ENCODE results near the gene TOPAZ1.

TOPAZ1 gene

DNA sequence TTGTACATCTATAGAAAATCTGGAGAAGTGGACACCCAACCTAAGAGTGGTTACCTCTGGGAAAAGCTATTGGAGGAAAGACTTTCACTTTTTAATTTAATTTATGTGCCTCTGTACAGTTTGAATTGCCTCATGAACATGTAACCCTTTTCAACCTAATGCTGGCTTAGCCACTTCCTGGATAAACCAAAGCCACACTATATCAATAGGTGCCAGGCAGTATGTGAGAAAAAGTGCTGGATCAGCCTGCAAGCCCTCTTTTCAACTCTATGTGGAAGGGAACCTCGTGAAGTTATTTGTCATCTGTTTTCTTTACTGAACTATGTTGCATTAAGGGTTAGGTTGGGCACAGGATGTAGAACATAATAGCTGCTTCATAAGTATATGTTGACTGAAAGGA is 9.3 kb upstream of the TOPAZ1 start:
- no peak for DNase-seq (ENCODE audit: low read depth in 1 of 2, low spot score in 1 of 2)
- TF ChIP-seq JUND (IDR thresholded peaks at IDR 0.05; ENCODE audit: low read depth): no peak
- in situ Hi-C loops (cut with HindIII; ENCODE audit: low pct_unique_long_range_greater_than_20kb, low sequenced_read_pairs): no loop called here

DNA sequence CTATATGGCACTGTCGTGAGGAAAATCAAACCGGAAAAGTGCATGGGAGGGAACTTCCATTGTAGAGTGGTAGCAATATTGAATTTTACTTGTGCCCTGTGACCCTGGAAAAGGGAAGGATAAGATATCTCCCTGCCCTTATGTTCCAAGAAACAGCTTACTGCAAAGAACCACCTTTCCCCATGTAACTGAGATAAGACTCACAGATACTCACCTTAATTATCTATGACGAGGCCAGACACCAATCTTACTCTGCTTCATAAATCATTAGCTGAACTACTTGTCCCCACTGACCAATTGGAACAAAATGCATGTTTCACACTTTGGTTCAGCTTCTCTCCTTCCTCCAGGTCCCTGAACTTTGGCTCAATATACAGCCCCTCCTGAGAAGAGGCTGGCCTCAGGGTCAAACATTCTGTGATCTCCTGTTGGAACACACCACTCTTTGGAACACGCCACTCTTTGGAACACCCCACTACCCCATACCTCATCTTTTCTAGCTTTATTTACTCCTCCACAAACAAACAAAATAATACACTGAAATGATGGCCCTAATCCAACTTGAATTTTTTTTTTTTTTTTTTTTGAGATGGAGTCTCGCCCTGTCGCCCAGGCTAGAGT is 6.9 kb upstream of the TOPAZ1 start:
- no peak for TF ChIP-seq JUND (IDR thresholded peaks at IDR 0.05; ENCODE audit: low read depth)
- in situ Hi-C loops (cut with HindIII; ENCODE audit: low pct_unique_long_range_greater_than_20kb, low sequenced_read_pairs): no loop called here
- DNase-seq (ENCODE audit: low read depth in 1 of 2, low spot score in 1 of 2): no peak

DNA sequence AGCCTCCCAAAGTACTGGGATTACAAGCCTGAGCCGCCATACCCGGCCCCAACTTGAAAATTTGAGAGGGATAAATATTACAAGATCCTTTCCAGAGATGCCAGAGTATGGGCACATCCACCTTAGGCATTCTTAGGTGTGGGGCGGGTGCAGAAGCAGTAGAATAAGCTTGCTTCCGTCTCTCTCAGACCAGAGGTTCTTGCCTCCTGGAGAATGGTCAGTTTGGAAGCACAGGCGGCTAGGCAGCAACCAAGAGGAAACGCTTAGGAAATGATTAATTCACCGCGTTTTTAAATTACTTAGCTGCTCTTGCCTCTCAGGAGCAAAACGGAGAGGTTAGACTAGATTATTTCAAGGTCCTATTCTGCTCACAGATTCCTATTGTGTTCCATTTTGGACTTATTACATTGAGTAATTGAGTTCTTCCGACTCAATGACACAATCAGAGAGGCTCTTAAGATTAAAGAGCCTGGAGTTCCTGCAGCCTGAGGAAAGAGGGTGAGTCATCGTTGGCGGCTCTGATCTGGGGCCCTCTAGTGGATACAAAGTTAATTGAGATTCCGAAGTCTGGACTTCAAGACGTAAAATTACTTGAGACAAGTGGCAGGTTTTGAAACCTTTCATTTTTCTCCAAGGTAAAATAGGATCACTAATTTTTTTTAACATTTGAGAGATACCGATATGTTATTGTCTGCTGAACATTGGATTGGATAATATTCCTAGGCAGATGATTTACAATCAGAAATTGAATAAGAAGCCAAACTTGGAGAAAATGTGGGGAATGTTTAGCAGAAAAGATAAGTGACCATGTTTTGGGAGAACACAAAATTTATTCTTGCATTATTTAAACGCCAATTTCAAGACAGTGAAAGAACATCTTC is 5.8 kb upstream of the TOPAZ1 start:
- peak; percentile 97 for TF ChIP-seq JUND (IDR thresholded peaks at IDR 0.05; ENCODE audit: low read depth)
- DNase-seq (ENCODE audit: low read depth in 1 of 2, low spot score in 1 of 2): peak; percentile 77 to 85
- in situ Hi-C loops (cut with HindIII; ENCODE audit: low pct_unique_long_range_greater_than_20kb, low sequenced_read_pairs): no loop called here

DNA sequence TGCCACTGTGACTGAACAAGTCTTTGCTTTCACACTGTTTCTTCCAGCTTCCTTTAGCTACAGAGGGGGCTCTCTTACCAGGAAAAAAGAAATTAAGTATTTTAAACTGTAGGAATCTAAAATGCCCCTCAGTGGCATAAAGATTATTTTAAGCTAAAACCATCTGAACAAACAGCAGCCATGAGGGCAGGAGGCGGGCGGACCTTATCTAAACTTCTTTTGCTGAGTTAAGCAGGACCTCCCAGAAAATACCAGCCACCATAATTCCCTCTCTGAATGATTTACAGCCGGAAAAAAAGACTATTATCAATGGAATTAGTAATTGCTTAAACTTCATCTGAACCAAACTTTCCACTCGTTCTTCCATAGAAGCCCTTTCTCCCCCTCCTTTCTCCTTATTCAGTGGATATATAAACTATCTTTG is 5.2 kb upstream of the TOPAZ1 start:
- TF ChIP-seq JUND (IDR thresholded peaks at IDR 0.05; ENCODE audit: low read depth): no peak
- in situ Hi-C loops (cut with HindIII; ENCODE audit: low pct_unique_long_range_greater_than_20kb, low sequenced_read_pairs): no loop called here
- no peak for DNase-seq (ENCODE audit: low read depth in 1 of 2, low spot score in 1 of 2)

DNA sequence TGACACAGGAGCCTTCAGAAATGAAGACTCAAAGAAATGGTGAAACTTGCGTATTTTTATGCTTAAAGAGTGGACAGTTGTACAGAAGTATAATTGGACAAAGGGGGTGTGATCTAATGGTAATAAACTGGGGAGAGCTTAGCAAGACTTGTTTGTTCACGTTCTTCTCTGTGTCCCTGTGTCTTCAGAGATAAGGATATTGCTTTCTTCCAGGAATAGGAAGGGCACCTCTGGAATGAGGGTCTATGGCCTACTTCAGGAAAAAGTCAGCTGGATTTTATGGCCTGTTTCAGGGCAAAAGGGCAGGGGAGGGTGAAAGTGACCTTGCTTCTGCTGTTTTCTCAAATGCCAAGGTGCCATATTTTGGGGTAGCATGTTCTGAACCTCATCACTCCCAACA is 4.5 kb upstream of the TOPAZ1 start:
- no peak for TF ChIP-seq JUND (IDR thresholded peaks at IDR 0.05; ENCODE audit: low read depth)
- in situ Hi-C loops (cut with HindIII; ENCODE audit: low pct_unique_long_range_greater_than_20kb, low sequenced_read_pairs): no loop called here
- no peak for DNase-seq (ENCODE audit: low read depth in 1 of 2, low spot score in 1 of 2)

DNA sequence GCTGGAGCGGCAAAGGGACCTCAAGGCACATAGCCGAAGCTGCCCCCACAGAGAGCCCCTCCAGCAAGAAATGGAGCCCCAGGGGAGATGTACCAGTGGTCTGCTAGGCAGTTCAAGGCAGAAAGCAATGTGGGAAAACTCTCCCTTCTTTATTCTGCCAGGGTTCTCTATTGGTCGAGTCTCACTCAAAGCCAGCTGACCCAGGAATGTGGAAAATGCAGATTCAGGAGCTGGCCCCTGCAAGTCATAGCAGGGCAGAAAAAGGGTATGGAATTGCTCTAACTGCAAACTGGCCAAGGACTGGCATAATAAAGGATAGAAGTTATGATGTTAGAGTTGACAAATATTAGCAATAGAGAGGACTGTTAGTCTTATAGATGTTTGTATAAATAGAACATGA is 4.0 kb upstream of the TOPAZ1 start:
- DNase-seq (ENCODE audit: low read depth in 1 of 2, low spot score in 1 of 2): no peak
- in situ Hi-C loops (cut with HindIII; ENCODE audit: low pct_unique_long_range_greater_than_20kb, low sequenced_read_pairs): no loop called here
- no peak for TF ChIP-seq JUND (IDR thresholded peaks at IDR 0.05; ENCODE audit: low read depth)

DNA sequence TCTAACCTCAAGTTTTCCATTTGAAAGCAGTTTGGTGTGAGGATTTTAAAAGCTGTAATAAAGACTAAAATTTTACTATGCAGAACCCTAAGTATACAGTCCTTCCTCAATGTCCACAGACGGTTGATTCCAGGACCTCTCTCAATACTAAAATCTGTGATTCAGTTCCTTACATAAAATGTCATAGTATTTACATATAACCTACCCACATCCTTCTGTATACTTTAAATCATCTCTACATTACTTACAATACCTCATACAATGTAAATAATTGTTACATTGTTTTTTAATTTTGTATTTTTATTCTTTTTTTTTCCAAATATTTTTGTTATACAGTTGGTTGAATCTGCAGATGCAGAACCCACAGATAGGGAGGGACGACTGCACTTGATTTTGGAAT is 2.8 kb upstream of the TOPAZ1 start:
- no peak for TF ChIP-seq JUND (IDR thresholded peaks at IDR 0.05; ENCODE audit: low read depth)
- in situ Hi-C loops (cut with HindIII; ENCODE audit: low pct_unique_long_range_greater_than_20kb, low sequenced_read_pairs): no loop called here
- DNase-seq (ENCODE audit: low read depth in 1 of 2, low spot score in 1 of 2): no peak

DNA sequence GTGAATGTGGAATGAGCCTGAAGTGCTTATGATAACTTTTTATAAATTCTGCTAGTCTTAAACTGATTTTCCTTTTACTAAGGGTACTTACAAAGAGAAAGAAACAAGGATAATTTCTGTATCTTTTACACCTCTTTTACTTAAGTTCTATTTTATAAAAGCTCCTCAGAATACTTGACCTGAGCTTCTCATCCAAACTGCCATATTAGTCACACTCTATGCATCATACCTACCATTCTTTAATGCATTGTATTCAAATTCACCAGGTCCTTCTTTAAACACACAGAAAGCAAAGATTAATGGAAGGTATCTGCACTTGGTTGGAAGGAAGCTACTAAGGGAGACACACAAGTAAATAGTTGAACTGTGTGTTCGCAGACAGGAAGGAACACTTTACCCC is 1.6 kb upstream of the TOPAZ1 start:
- DNase-seq (ENCODE audit: low read depth in 1 of 2, low spot score in 1 of 2): no peak
- TF ChIP-seq JUND (IDR thresholded peaks at IDR 0.05; ENCODE audit: low read depth): no peak
- in situ Hi-C loops (cut with HindIII; ENCODE audit: low pct_unique_long_range_greater_than_20kb, low sequenced_read_pairs): no loop called here

DNA sequence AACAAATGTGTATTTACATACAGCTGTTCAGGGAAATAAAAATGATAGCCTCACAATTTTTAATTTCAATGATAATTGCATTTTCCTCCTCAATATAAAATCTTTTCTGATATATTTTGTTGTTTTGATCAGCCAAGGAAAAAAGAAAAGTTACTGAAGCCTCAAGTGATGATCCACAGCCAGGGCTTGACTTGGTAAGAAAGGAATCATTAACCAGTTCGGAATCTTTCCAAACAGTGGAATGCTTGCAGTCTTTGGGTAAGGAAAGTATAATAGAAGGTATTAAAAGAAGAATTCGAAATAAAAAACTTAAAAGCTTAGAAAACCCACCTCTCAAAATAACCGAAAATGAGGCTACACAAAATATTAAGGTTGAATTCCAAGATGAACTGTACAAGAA is 1.0 kb downstream of the TOPAZ1 start:
- no peak for TF ChIP-seq JUND (IDR thresholded peaks at IDR 0.05; ENCODE audit: low read depth)
- no peak for DNase-seq (ENCODE audit: low read depth in 1 of 2, low spot score in 1 of 2)
- in situ Hi-C loops (cut with HindIII; ENCODE audit: low pct_unique_long_range_greater_than_20kb, low sequenced_read_pairs): no loop called here

DNA sequence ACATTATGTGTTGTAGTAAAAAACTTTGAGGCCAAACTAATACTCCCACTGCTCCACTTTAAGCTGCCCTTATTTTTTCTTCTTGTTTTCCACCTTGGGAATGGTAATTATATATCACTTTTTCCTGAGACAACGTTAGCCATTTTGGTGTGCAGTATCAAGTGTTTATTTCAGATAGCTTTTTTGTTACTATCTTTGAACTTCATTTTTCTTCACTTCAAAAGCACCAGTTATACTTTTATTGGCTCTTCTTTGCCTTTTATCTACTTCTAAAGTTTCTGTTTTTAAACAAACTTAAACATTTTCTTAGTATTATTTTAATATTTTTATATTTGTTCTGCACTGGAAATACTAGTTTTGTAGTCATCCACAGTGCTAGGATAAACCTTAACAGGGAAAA is 6.5 kb downstream of the TOPAZ1 start:
- DNase-seq (ENCODE audit: low read depth in 1 of 2, low spot score in 1 of 2): no peak
- no peak for TF ChIP-seq JUND (IDR thresholded peaks at IDR 0.05; ENCODE audit: low read depth)
- in situ Hi-C loops (cut with HindIII; ENCODE audit: low pct_unique_long_range_greater_than_20kb, low sequenced_read_pairs): no loop called here

DNA sequence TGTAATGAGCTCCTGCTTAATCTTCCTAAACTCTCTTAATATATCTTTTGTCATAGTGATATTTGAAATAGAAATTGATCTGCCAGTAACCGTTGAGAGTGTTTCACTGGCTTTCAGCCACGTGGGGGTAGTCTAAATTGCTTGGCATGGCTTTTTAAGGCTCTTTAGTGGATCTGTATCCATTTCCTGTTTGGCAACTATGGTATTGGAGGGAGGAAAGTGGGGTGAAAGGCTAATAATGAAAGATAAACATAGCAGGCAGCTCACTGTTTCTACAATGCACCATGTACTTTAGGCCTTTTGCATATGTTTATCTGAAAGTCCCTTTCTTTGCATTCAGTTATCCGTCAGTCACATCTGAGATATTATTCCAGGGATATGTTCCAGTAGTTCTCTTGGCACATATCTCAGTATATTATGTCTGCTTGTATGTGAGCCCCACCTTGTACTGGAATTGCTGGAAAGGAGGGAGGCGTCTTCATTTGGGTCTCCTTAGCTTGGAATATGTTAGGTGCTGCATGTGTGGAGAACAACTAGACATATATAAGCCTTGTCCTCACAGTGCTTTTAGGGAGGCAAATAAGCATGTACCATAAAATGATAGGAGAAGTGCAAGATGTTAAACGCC is 10.8 kb downstream of the TOPAZ1 start:
- no peak for DNase-seq (ENCODE audit: low read depth in 1 of 2, low spot score in 1 of 2)
- no peak for TF ChIP-seq JUND (IDR thresholded peaks at IDR 0.05; ENCODE audit: low read depth)
- in situ Hi-C loops (cut with HindIII; ENCODE audit: low pct_unique_long_range_greater_than_20kb, low sequenced_read_pairs): no loop called here

DNA sequence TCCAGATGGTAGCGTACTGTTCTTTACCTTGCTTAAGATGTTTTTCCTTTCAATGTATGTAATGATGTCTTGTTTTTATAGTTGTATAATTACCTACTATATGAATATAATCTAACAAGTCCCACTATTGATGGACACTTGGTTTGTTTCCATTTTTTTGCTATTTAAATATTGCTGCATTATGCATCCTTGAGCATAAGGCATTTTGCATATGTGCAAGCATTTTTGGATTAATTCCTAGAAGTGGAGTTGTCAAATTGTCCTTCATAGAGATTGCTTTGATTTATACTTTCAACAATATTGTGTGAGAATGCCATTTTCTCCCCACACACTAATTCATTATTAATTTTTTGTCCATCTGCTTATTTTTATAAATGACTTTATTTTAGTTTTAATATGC is 17.7 kb downstream of the TOPAZ1 start:
- in situ Hi-C loops (cut with HindIII; ENCODE audit: low pct_unique_long_range_greater_than_20kb, low sequenced_read_pairs): no loop called here
- TF ChIP-seq JUND (IDR thresholded peaks at IDR 0.05; ENCODE audit: low read depth): no peak
- no peak for DNase-seq (ENCODE audit: low read depth in 1 of 2, low spot score in 1 of 2)

DNA sequence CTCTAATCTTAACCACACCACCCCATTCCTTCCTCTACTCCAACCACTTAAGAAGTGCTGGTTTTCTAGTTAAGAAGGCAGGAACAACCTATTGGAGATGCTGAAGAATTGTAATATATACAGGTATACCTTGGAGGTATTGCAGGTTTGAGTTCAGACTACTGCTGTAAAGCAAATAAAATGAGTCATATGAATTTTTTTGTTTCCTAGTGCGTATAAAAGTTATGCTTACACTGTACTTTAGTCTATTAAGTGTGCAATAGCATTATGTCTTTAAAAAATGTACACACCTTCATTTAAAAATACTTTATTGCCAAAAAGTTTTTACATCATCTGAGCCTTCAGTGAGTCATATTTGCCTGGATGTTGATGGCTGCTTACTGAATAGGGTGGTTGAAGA is 22.5 kb downstream of the TOPAZ1 start:
- no peak for DNase-seq (ENCODE audit: low read depth in 1 of 2, low spot score in 1 of 2)
- in situ Hi-C loops (cut with HindIII; ENCODE audit: low pct_unique_long_range_greater_than_20kb, low sequenced_read_pairs): no loop called here
- no peak for TF ChIP-seq JUND (IDR thresholded peaks at IDR 0.05; ENCODE audit: low read depth)
